COR-L47 (cell line): Measurements from ENCODE around the gene GBA2.

Experiments
- DNase-seq: peaks from one replicate; lab custom pipeline; 2025; lab: John Stamatoyannopoulos, UW

GBA2 gene

GRCh38 chr9:35766997-35767396 is 18.0 kb upstream of the GBA2 start:
- DNase-seq, result no peak

- no peak for DNase-seq
Measured at GRCh38 chr9:35763803-35764202, 14.8 kb upstream of the GBA2 start.

- no peak for DNase-seq
Measured at GRCh38 chr9:35763181-35763580, 14.2 kb upstream of the GBA2 start.

GRCh38 chr9:35760651-35761050 is 11.6 kb upstream of the GBA2 start:
- DNase-seq, result peak; percentile 41

- no peak for DNase-seq
Measured at GRCh38 chr9:35759795-35760194, 10.8 kb upstream of the GBA2 start.

GRCh38 chr9:35758475-35759050 is 9.5 kb upstream of the GBA2 start:
- DNase-seq, result no peak

- DNase-seq, result no peak
Measured at GRCh38 chr9:35757892-35758275, 8.9 kb upstream of the GBA2 start.

- DNase-seq, result peak; percentile 40
Measured at GRCh38 chr9:35757226-35757891, 8.3 kb upstream of the GBA2 start.

- DNase-seq, result peak; percentile 74
Measured at GRCh38 chr9:35756275-35757225, 7.5 kb upstream of the GBA2 start.

- no peak for DNase-seq
Measured at GRCh38 chr9:35755071-35755470, 6.0 kb upstream of the GBA2 start.

- DNase-seq, result no peak
Measured at GRCh38 chr9:35754264-35754663, 5.2 kb upstream of the GBA2 start, which contains the start of gene MSMP. Gene MSMP, minus strand, starts transcription at chr9:35754276. Its CDS starts 147 bp downstream, at chr9:35754129.

GRCh38 chr9:35753466-35753865 is 4.4 kb upstream of the GBA2 start:
- DNase-seq, result no peak

- no peak for DNase-seq
Measured at GRCh38 chr9:35750256-35750531, 1.2 kb upstream of the GBA2 start.

- DNase-seq, result no peak
Measured at GRCh38 chr9:35749515-35750255, 657 bp upstream of the GBA2 start.

- no peak for DNase-seq
Measured at GRCh38 chr9:35748242-35748857, 678 bp downstream of the GBA2 start.

GRCh38 chr9:35746583-35746982 is 2.4 kb downstream of the GBA2 start:
- DNase-seq, result no peak

- DNase-seq, result no peak
Measured at GRCh38 chr9:35745569-35745968, 3.5 kb downstream of the GBA2 start.

GRCh38 chr9:35743880-35744518 is 5.0 kb downstream of the GBA2 start:
- no peak for DNase-seq

- no peak for DNase-seq
Measured at GRCh38 chr9:35743452-35743851, 5.6 kb downstream of the GBA2 start.

- DNase-seq, result no peak
Measured at GRCh38 chr9:35741740-35742139, 7.3 kb downstream of the GBA2 start.

GRCh38 chr9:35740243-35740642 is 8.8 kb downstream of the GBA2 start:
- DNase-seq, result no peak
